B cell (primary cell): ENCODE results near the gene LIPG.
"Not testable (repeated sequence)": the region's sequence is repeated elsewhere in the genome, so short reads cannot be mapped to it uniquely, and the experiment has no call there.

ENCODE experiments used
- CTCF ChIP-seq: fragments of 200-600 bp; IDR thresholded peaks from one replicate; pipeline ENCODE4 v1.8.0; 2022; ENCODE audit warnings: antibody characterized with exemption, mild to moderate bottlenecking
- EZH2 ChIP-seq: IDR thresholded peaks from 2 replicates; pipeline ENCODE4 v1.6.1; 2012; ENCODE audit warnings: borderline replicate concordance, low read depth, mild to moderate bottlenecking, moderate library complexity, low read length; ENCODE audit not compliant: insufficient read depth, poor library complexity, severe bottlenecking

- not testable (repeated sequence) for TF ChIP-seq CTCF, EZH2
These were observed 38.2 kb upstream of the LIPG start for GRCh38 chr18:49523580-49524093.
